HG03280 (cell line): ENCODE data around the gene PPP1R36.
"Not testable (repeated sequence)": the region's sequence is repeated elsewhere in the genome, so short reads cannot be mapped to it uniquely, and the experiment has no call there.

Source experiments
- ATAC-seq: cut with Tn5 transposase; IDR thresholded peaks from one replicate; pipeline ENCODE4 v1.9.1; 2021; ENCODE audit warnings: mild to moderate bottlenecking, moderate library complexity; ENCODE audit not compliant: unreplicated experiment

PPP1R36 gene

DNA sequence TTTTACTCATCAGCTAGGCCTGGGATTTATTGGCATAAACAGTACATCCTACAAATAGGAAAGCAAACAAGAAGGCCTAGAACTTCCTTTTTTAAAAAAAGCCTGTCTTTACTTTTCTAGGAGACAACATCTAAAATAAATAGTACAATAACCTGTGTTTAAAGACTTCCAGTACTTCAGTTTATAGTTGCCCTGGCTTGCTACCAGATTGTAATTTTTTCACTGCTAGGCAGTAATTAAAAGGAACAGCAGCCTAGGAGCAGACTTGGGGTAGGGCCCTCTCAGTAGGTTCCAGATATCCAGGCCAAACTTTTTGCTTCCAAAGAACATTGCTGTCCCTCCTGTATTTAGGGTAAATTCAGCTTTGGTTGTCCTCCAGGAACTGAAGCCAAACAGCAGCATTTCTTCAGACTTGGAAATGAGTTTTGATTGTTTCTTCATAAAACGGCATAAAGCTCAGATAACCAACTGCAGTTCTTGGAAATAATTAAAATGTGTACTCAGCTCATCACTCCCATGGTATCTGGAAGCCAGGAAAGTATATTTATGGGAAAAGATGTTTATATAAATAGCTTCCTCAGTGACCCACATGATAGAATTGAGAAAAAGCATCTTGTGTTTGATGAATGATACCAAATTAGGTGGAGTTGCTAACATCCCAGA lies 61.7 kb downstream of the PPP1R36 start:
- ATAC-seq: no peak

DNA sequence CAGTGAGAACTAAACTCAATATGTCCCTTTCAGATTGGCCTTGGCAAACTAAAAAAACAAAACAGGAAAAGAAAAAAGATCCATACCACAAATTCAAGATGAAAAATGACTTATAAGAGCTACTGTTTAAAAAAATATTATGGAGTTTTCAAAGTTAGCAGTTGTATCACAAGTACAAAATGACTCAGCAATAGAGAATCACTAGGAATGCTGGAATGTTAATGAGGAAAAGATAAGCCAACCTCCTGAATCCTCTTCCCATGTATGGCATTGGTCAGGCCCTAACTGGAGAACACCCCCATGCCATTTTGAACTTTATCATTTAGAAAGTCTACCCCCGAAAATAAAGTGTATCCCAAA lies 62.2 kb downstream of the PPP1R36 start:
- ATAC-seq: no peak

DNA sequence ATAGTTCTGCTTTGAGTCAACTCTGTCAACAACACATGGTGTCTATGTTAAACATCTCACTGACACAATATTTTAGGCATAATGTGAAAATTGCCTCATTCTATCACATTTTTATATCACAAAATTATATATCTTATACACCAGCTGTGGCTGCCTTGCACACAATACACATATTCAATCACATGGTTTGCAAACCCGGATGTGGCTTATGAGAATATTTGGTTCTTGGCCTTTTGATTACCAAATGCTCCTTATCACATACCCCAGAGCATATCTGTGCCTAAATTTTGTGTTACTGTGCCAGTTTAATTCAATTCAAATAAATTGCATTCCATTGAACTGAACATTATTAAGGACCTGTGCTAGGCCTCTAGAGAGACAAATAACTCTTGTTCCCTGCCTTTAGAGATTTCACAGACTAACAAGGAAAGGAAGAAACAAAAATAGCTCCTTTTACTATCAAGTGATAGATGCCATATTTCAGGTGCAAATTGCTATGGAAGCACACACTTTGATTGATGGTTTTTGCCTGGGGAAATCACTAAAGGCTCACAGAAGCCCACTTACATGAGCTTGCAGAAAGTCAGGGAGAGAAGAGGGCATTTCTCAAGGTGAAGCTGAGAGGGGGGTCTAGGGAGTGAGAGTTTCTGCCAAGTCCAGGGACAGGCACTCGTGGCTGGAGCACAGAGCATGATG lies 63.4 kb downstream of the PPP1R36 start:
- ATAC-seq: no peak

DNA sequence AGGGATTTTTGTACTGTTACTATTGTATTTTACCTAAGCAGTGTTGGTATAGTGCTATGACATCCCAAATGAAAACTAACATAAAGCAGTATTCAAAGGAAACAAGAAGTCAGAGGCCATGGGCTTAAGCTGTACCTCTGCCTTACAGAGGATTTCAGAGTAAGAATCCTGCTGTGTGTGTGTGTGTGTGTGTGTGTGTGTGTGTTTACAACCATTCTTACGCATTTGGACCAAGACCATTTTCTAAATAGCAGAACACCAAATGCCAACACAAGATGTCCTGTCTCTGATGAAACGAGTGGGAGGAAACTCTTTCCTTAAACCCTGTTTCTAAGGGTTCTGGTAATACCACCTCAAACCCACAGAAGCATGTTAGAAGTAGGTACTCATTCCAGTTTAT lies 64.4 kb downstream of the PPP1R36 start:
- ATAC-seq: no peak

DNA sequence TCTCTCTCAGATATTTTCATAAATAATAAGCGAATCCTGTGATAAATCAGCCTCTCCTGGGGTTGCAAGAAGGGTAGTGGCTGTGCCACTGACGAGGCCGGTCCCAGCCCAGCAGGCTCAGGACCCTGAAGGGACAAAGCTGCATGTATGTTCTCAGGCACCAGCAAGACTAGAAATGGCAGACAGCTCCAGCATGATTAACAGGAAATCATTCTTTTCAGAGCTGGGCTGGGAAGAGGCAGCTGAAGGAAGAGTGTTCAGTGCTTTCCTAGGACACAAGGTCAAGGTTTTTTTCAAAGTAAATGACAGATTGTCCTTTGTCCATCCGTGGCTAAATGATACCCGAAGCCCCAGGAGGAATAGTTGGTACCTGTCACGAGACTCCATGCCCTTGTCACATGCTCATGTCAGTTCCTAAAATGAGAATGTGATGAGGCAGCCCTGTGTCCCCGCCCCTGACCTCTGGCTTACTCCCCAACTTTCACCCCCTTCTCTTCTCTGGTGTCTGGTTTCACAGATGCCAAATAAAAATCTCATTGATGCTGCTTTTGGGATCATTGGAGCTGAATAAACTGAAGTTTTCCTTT lies 65.1 kb downstream of the PPP1R36 start:
- ATAC-seq: no peak

DNA sequence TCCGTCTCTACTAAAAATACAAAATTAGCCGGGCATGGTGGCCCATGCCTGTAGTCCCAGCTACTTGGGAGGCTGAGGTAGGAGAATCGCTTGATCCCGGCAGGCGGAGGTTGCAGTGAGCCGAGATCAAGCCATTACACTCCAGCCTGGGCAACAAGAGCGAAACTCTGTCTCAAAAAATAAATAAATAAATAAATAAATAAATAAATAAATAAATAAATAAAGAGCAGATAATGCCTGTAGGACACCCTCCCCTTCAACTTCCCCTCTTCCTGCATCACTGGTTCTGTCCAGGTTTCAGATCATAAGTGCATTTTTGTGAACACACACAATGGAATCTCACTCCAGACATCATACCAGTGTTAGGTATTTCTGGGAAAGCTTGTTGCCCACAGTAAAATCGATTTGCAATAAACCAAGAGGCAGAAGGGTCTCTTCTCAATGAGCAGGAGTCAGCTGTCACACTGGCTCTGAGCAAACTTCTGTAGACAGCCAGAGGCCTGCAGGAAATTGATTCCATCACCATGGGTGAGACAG lies 68.2 kb downstream of the PPP1R36 start:
- ATAC-seq: not testable (repeated sequence)

DNA sequence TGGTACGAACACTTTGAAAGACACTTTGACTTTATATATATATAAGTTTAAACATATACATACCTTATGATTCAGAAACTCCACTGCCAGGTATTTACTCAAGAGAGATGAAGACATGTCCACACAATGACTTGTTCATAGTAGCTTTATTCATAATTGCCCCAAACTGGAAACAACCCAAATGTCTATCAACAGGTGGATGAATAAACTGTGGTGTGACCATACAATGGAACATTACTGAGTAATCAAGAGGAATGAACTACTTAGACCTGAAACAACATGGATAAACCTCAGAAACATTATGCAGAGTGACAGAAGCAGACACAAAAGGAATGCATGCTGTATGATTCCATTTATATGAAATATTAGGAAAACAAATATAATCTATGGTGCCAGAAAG lies 71.1 kb downstream of the PPP1R36 start:
- ATAC-seq: no peak

DNA sequence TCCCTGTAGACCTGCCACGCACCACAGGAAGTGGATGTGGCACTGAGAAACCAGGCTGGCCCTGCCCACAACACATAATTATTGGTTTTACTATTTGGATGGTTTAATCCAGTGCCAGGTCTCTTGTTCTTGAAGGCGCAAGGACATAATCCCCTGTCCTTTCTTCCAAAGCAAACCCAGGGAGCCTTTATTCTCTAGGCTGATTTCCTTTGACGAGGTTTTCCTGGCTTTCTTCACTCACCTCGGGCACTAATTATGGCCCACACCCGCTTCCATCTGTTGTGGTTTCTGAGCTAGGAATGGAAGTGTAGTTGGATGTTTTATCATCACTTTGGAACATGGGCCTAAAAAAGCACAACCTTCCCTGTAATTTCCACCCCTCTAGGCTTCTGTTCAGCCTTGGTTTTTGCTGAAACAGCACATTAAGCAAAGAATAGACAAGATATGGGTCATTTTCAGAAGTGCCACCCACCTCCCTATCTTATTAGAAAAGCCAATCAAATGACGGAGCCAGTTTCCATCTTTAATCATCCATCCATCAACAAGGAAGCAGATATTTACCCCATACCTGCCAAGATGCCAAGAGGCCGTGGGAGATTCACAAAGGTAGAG lies 73.9 kb downstream of the PPP1R36 start:
- no peak for ATAC-seq

DNA sequence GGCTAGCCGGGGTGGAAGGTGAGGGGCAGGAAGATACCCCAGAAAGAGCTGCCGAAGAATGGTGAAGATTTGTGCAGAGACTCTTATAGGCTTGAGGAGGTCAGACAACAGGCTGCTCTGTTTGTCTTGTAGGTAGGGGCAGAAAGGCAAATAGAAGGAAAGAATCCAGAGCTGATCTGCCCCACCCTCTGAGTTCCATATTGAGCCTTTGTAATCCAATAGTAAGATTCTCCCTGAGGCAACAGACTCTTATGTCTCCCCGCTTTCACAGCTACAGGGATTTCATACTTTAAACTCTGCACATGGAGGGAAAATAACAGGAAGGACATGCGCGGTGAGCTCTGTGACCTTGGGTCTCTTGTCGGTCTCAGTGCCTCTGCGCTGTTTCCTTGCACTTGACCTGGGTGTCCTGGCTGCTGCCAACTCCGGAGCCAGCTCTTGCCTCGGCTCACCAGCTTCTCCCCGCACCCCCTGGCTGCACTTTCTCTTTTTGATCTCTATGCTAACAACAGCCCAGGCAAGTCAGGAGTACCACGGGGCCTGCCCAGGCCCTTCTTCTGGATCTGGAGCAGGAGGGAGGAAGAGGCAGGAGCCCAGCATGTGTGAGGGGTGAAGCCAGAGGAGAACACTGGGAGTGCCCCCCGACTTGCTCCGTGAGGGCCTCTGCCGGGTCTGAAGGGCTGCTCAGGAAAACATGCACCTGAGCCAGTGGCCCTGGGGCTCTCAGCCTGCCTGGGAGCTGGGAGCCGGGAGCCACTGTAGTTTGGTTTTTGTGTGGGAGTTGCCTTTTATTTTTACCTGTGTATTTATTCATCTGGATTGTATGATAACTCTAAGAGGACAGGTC lies 75.8 kb downstream of the PPP1R36 start:
- ATAC-seq: no peak

DNA sequence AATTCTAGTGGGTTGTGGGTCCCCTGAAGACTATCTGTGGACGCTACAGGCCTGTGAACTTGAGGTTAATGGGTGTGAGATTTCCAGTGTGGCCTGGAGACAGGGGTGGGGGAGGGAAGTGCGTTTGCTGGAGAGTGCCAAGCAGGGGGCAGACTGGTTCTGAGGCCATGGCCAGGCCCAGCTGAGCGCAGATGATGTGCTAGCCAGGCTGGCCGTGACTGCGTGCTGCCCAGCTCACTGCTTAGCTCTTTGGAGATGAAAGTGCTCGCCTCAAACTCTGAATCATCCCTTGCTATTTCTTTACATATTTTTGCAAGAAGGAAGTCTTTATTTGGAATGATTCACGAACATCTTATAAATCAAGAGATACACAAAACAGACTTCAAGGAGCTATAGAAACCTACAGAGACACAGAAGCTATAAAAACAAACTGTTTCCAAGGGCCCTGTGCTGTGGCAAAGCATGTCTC lies 79.2 kb downstream of the PPP1R36 start:
- ATAC-seq: no peak

DNA sequence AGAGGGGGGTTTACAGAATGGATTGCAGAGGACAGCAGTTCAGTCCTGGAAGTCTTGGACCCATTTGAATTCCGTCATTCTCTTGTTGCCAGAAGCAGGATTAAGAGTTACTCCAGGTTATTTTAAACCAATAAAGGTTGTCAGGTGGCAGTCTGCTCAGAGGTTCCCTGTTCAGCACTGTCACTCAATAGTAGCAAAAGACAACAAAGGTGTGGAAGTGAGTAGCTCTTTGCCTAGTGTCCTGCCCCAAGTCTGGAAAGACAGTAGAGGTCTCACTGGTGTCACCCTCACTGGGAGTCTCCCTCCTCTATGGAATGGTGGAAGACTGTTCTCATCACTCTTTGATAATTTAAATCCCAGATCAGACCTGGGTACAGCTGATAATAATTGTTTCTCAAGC lies 81.0 kb downstream of the PPP1R36 start:
- no peak for ATAC-seq

DNA sequence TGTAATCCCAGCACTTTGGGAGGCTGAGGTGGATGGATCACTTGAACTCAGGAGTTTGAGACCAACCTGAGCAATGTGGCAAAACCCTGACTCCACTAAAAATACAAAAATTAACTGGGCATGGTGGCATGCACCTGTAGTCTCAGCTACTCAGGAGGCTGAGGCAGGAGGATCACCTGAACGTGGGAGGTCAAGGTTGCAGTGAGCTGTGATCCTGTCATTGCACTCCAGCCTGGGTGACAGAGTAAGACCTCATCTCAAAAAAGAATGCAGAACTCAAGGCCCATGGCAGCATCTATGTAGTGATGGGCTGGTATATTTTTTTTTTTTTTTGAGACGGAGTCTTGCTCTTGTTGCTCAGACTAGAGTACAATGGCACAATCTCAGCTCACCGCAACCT lies 81.5 kb downstream of the PPP1R36 start:
- ATAC-seq: not testable (repeated sequence)

DNA sequence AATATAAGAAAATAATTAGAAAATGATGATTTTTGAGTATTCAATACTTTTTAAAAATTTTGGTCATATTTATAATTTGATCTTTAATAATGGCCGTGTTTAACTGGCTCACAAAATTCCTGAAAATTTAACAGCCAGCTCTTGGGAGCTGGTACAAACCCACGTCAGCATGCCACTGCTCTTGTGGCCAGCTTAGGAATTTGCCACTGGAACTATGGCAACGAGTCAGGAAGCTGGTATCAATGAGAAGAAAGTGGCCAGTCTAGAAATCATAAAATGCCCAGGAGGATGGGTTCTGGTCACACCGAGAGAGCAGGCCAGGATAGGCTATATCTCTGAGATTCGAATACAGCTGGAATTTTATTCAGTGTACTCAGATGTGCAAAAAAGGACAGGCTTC lies 82.3 kb downstream of the PPP1R36 start:
- no peak for ATAC-seq

DNA sequence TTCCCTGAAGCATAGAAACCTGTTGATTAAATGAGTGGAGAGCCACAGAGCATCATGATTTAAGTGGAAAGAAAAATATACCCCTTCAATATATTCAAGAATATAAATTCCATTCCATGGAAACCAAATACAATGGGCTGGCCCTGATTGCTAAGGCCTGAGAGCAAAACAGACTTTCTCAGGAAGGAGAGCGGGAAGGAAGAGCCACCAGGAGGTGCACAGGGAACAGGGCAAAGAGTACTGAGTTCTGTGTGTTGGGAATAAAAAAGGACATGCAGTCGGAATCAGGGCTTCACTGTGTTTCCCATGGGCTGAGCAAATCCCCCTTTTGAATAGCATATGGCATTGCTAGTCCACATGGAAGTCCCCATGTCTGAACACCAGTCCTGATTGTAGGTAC lies 84.8 kb downstream of the PPP1R36 start:
- ATAC-seq: no peak

DNA sequence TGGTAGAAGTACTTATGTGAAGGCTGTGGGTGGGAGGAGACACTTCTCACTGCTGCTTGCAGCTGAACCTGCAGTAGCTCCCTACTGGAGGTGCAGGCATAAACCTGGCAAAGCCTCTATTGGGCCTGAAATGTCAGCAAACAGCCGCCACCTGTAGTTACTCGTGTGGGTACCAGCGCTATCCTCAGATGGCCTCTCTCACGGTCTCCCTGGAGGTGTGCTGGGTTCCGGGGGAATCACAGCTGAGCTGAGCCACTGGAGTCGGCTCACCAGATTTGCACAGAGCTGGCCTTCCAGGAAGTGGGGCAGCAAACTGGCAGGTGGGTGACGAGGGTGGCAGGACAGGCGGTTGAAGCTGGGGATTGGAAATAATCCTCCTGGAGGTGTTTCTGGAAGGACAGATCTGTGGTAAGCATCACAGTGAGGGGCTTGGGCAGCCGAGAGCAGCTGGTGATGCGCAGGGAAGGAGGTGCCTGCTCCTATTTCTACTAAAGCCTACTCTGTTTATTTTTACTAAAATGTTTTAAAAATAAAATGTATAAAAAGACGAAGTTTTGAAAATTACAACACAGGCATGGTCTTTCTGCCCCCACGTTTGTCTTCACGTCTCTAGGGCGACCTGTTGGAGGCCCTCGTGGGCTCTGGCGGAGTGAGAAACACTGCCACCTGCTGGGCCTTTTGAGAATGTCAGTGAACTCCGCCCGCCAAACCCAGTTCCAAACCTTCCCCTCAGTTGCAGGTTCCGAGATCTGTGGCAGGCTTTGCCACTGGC lies 86.6 kb downstream of the PPP1R36 start:
- no peak for ATAC-seq

DNA sequence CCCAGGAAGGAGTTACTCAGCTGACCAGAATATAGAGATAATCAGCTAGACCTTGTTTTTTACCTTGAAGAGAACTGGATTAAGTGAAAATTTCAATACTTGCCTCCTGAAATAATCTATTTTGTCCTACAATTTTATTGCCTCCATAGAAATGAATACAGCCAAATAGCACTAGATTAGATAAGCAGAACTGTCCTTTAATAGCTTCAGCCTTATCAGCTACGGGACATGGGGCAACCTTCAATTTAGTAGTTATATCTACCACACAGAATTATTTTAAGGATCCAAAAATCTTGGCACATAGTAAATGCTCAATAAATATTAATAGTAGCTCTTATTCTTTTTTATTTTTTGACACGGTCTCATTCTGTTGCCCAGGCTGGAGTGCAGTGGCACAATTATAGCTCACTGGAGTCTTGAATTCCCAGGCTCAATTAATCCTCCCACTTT lies 87.2 kb downstream of the PPP1R36 start:
- no peak for ATAC-seq

DNA sequence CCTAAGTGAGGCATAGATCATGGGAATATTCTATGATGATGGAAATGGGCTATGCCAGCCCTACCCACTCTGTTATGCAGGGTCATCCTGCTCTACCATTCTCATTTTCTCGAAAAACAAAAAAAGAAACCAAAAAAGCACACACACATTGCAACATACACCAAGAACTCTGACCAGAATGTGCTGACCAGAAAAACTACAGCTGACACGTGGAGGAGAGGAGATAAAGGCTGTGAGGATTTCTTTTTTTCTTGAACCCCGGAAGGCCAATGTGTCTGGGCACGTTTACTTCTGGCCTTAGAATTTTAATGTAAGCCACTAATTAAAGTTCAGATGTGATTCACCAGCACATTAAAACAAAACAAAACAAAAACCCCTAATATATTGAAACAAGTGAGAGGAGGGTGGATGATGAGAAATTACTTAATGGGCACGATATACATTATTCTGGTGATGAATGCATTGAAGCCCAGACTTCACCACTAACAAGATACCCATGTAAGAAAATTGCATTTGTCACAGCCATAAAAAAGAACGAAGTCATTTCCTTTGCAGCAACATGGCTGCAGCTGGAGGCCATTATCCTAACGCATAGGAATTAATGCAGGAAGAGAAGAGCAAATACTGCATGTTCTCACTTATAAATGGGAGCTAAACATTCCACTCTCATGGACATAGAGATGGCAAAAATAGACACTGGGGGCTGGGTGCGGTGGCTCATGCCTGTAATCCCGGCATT lies 88.1 kb downstream of the PPP1R36 start:
- no peak for ATAC-seq

DNA sequence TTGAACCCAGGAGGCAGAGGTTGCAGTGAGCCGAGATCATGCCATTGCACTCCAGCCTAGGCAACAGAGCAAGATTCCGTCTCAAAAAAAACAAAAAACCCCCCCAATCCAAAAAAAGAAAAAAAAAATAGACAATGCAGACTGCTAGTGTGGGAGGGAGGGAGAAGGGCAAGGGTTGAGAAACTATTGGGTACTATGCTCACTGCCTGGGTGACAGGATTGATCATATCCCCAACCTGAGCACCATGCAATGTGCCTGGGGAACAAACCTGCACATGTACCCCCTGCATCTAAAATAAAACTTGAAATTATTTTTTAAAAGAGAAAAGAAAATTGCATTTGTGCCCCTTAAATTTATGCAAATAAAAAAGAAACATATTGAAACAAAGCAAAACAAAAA lies 88.9 kb downstream of the PPP1R36 start:
- no peak for ATAC-seq
